SK-N-MC (cell line): ENCODE measurements around the gene SIDT2.

Source experiments
- EZH2 ChIP-seq: fragments of 200-600 bp; sonication (generic); IDR thresholded peaks from one replicate; pipeline ENCODE4 v1.6.1; 2017; ENCODE audit warnings: antibody characterized with exemption
- FOXP2 ChIP-seq: optimal IDR thresholded peaks from 2 replicates; pipeline ENCODE3; 2011; ENCODE audit warnings: mild to moderate bottlenecking, moderate library complexity; ENCODE audit not compliant: insufficient read depth; ENCODE audit errors: extremely low read length, control extremely low read depth
- POLR2AphosphoS5 ChIP-seq: IDR thresholded peaks from 2 replicates; pipeline ENCODE4 v1.6.1; 2012; ENCODE audit warnings: mild to moderate bottlenecking, low read depth, low read length, borderline replicate concordance

- TF ChIP-seq EZH2: no peak
- no peak for TF ChIP-seq FOXP2
- no peak for TF ChIP-seq POLR2AphosphoS5
Observed at GRCh38 chr11:117210620-117211019, 32.1 kb downstream of the SIDT2 start.
